ENCODE results near the gene HUS1B. TPM values are rescaled to one million over a fixed set of nuclear protein-coding genes. Genes with fewer than 3 reads are reported as not detected.

The HUS1B gene
- total and polyA plus RNA-seq, 9 of the 15 experiments (the other 6 are each of a cell fraction or from before 2014, with no cell fraction given): 0.16 to 1.4 (median 0.38) TPM; not detected in 1

DNA sequence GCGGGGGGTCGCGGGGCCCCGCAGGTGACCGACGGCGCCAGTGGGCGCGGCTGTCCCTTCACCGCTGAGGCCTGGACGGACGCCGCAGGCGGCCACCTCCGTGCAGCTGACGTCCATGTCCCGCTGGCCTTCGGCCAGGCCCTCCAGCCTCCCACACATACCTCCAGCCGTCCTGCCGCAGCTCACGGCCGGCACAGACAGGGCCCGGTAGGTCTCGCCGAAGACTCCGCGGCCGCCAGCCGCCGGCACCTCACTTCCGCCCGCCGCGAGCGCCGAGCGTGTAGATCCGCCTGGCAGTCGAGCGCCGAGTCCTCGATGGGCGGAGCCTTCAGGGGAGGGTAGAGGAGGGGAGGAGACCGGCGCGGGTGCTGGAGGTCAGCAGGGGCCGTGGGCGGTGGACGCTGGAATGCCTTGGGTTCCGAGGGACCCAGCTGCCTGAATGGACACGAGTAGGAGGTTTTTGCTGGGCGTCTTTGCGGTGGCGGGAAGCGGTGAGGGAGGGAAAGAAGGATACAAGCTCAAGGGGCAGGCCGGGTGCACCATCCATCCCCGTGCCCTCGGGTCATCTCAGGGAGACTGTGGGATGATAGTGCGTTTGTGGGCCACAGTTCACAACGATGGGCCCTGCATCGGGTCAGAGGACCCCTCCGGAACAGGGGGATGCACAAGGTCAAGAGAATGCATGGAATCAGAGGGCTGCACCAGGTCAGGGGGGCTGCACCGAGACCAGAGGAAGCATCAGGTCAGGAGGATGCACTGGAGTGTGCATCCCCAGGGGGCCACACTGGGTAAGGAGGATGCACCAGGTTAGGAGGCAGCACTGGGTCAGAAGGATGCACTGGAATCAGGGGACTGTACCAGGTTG, 36.2 kb upstream of the HUS1B start, which contains the start of gene EXOC2 (continued):
- TF ChIP-seq, protein P1, sequence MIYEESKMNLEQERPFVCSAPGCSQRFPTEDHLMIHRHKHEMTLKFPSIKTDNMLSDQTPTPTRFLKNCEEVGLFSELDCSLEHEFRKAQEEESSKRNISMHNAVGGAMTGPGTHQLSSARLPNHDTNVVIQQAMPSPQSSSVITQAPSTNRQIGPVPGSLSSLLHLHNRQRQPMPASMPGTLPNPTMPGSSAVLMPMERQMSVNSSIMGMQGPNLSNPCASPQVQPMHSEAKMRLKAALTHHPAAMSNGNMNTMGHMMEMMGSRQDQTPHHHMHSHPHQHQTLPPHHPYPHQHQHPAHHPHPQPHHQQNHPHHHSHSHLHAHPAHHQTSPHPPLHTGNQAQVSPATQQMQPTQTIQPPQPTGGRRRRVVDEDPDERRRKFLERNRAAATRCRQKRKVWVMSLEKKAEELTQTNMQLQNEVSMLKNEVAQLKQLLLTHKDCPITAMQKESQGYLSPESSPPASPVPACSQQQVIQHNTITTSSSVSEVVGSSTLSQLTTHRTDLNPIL (CRISPR knock-in tag; IDR thresholded peaks at IDR 0.05): no peak
- TF ChIP-seq BRD9 (IDR thresholded peaks at IDR 0.05; ENCODE audit: low read depth, partially characterized antibody) (no peak), MCM7 (IDR thresholded peaks at IDR 0.05) (no peak), EP300 (IDR thresholded peaks at IDR 0.05; ENCODE audit: low read length) (peak; percentile 28; the same call in 1 of the 2 replicates), ZNF644 (tag; IDR thresholded peaks at IDR 0.05; ENCODE audit: low read depth) (no peak), SUPT5H (IDR thresholded peaks at IDR 0.05) (peak; percentile 85), CEBPB (tag; IDR thresholded peaks at IDR 0.05) (no peak), SMAD4 (CRISPR knock-in tag; conservative IDR thresholded peaks at IDR 0.05) (peak; percentile 99), ZNF445 (CRISPR knock-in tag; IDR thresholded peaks at IDR 0.05; ENCODE audit: low read depth) (no peak), ZNF316 (IDR thresholded peaks at IDR 0.05) (no peak), BDP1 (IDR thresholded peaks at IDR 0.05; ENCODE audit: insufficient read depth, insufficient read length) (no peak), ZNF431 (CRISPR knock-in tag; IDR thresholded peaks at IDR 0.05) (no peak), BHLHE40 (IDR thresholded peaks at IDR 0.05; ENCODE audit: low read length) (peak; percentile 75), ZNF224 (CRISPR knock-in tag; IDR thresholded peaks at IDR 0.05) (no peak), BCOR (IDR thresholded peaks at IDR 0.05) (peak; percentile 70), TRIM28 (IDR thresholded peaks at IDR 0.05) (no peak), BRCA1 (IDR thresholded peaks at IDR 0.05) (no peak), BRCA1 (CRISPR knock-in tag; IDR thresholded peaks at IDR 0.05) (no peak), NFATC3 (IDR thresholded peaks at IDR 0.05) (no peak)
- TF ChIP-seq, protein P2, sequence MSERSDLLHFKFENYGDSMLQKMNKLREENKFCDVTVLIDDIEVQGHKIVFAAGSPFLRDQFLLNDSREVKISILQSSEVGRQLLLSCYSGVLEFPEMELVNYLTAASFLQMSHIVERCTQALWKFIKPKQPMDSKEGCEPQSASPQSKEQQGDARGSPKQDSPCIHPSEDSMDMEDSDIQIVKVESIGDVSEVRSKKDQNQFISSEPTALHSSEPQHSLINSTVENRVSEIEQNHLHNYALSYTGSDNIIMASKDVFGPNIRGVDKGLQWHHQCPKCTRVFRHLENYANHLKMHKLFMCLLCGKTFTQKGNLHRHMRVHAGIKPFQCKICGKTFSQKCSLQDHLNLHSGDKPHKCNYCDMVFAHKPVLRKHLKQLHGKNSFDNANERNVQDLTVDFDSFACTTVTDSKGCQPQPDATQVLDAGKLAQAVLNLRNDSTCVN (CRISPR knock-in tag; IDR thresholded peaks at IDR 0.05): no peak
- TF ChIP-seq, protein P3, sequence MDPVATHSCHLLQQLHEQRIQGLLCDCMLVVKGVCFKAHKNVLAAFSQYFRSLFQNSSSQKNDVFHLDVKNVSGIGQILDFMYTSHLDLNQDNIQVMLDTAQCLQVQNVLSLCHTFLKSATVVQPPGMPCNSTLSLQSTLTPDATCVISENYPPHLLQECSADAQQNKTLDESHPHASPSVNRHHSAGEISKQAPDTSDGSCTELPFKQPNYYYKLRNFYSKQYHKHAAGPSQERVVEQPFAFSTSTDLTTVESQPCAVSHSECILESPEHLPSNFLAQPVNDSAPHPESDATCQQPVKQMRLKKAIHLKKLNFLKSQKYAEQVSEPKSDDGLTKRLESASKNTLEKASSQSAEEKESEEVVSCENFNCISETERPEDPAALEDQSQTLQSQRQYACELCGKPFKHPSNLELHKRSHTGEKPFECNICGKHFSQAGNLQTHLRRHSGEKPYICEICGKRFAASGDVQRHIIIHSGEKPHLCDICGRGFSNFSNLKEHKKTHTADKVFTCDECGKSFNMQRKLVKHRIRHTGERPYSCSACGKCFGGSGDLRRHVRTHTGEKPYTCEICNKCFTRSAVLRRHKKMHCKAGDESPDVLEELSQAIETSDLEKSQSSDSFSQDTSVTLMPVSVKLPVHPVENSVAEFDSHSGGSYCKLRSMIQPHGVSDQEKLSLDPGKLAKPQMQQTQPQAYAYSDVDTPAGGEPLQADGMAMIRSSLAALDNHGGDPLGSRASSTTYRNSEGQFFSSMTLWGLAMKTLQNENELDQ (CRISPR knock-in tag; IDR thresholded peaks at IDR 0.05; ENCODE audit: borderline replicate concordance): no peak
- TF ChIP-seq, protein P4, sequence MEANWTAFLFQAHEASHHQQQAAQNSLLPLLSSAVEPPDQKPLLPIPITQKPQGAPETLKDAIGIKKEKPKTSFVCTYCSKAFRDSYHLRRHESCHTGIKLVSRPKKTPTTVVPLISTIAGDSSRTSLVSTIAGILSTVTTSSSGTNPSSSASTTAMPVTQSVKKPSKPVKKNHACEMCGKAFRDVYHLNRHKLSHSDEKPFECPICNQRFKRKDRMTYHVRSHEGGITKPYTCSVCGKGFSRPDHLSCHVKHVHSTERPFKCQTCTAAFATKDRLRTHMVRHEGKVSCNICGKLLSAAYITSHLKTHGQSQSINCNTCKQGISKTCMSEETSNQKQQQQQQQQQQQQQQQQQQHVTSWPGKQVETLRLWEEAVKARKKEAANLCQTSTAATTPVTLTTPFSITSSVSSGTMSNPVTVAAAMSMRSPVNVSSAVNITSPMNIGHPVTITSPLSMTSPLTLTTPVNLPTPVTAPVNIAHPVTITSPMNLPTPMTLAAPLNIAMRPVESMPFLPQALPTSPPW (CRISPR knock-in tag; IDR thresholded peaks at IDR 0.05): peak; percentile 94
- TF ChIP-seq, protein P5, sequence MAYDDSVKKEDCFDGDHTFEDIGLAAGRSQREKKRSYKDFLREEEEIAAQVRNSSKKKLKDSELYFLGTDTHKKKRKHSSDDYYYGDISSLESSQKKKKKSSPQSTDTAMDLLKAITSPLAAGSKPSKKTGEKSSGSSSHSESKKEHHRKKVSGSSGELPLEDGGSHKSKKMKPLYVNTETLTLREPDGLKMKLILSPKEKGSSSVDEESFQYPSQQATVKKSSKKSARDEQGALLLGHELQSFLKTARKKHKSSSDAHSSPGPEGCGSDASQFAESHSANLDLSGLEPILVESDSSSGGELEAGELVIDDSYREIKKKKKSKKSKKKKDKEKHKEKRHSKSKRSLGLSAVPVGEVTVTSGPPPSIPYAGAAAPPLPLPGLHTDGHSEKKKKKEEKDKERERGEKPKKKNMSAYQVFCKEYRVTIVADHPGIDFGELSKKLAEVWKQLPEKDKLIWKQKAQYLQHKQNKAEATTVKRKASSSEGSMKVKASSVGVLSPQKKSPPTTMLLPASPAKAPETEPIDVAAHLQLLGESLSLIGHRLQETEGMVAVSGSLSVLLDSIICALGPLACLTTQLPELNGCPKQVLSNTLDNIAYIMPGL (CRISPR knock-in tag; IDR thresholded peaks at IDR 0.05): peak; percentile 44; the same call in 1 of the 2 replicates
